ENCODE measurements around the gene GABRB2. TPM values are rescaled to one million over a fixed set of nuclear protein-coding genes. Genes with fewer than 3 reads are reported as not detected.

Gene GABRB2
- polyA plus RNA-seq, 2 of the 4 experiments (the other 2 are of a cell fraction): not detected

DNA sequence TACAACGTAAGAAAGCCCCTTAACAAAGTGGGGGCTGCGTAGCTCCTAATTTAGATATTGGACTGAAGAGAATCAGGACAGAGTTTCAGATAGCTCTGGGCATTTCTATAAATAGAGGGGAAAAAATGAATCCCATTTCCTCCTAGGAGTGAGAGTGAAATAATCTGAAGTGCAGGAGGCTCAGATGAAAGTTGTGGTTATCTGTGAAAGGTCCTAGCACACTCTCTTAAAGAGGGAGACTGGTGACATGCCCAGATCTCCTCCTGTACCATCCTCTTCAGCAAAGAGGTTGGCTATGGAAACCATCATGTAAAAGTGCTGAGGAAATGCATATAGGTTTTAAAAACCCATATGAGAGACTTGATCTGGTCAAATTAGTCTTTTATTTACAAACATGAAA is 143.4 kb downstream of the GABRB2 start:
- Histone ChIP-seq H3K4me1 (no peaks in the 10 kb centered on the region), H3K4me3 (no peak overlapping the region), H3K9me3 (no peaks in the 10 kb centered on the region), H3K4me2 (no peak overlapping the region), H3K27ac (no peak overlapping the region)
- WGBS (ENCODE audit: missing lambda C conversion rate): 0% methylated on average over 2 of the region's 2 CpGs
- no peak for FAIRE-seq
- ChIA-PET CTCF (no interaction called here), POLR2A (no interaction called here)
- no peak for TF ChIP-seq HDAC2 (IDR thresholded peaks at IDR 0.05)
- TF ChIP-seq KDM1A (IDR thresholded peaks at IDR 0.05; ENCODE audit: low read depth): no peak
- TF ChIP-seq ZC3H11A (IDR thresholded peaks at IDR 0.05): no peak
- TF ChIP-seq ESRRA (IDR thresholded peaks at IDR 0.05; ENCODE audit: borderline replicate concordance, low read length): no peak
- TF ChIP-seq NFE2L2 (conservative IDR thresholded peaks at IDR 0.05; ENCODE audit: low read length): no peak
- TF ChIP-seq JUNB (IDR thresholded peaks at IDR 0.05): no peak
- TF ChIP-seq, protein P1, sequence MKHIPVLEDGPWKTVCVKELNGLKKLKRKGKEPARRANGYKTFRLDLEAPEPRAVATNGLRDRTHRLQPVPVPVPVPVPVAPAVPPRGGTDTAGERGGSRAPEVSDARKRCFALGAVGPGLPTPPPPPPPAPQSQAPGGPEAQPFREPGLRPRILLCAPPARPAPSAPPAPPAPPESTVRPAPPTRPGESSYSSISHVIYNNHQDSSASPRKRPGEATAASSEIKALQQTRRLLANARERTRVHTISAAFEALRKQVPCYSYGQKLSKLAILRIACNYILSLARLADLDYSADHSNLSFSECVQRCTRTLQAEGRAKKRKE (CRISPR knock-in tag; IDR thresholded peaks at IDR 0.05; ENCODE audit: low read depth): no peak
- TF ChIP-seq ZNF302 (CRISPR knock-in tag; IDR thresholded peaks at IDR 0.05): no peak
- no peak for TF ChIP-seq GATA3 (IDR thresholded peaks at IDR 0.05; ENCODE audit: borderline replicate concordance)
- TF ChIP-seq MYC (IDR thresholded peaks at IDR 0.05; ENCODE audit: borderline replicate concordance, low read length): no peak
- TF ChIP-seq, protein P2, sequence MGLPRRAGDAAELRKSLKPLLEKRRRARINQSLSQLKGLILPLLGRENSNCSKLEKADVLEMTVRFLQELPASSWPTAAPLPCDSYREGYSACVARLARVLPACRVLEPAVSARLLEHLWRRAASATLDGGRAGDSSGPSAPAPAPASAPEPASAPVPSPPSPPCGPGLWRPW (IDR thresholded peaks at IDR 0.05): no peak
- no peak for TF ChIP-seq NR3C1 (IDR thresholded peaks at IDR 0.05)
- TF ChIP-seq RCOR1 (IDR thresholded peaks at IDR 0.05; ENCODE audit: low read depth, low read length): no peak
- TF ChIP-seq, protein P3, sequence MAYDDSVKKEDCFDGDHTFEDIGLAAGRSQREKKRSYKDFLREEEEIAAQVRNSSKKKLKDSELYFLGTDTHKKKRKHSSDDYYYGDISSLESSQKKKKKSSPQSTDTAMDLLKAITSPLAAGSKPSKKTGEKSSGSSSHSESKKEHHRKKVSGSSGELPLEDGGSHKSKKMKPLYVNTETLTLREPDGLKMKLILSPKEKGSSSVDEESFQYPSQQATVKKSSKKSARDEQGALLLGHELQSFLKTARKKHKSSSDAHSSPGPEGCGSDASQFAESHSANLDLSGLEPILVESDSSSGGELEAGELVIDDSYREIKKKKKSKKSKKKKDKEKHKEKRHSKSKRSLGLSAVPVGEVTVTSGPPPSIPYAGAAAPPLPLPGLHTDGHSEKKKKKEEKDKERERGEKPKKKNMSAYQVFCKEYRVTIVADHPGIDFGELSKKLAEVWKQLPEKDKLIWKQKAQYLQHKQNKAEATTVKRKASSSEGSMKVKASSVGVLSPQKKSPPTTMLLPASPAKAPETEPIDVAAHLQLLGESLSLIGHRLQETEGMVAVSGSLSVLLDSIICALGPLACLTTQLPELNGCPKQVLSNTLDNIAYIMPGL (CRISPR knock-in tag; IDR thresholded peaks at IDR 0.05; ENCODE audit: borderline replicate concordance): no peak
- no peak for TF ChIP-seq CEBPB (IDR thresholded peaks at IDR 0.05)
- DNase-seq (ENCODE audit: low read depth in 1 of 2, low spot score in 1 of 2): no peak
- ATAC-seq: no peak

DNA sequence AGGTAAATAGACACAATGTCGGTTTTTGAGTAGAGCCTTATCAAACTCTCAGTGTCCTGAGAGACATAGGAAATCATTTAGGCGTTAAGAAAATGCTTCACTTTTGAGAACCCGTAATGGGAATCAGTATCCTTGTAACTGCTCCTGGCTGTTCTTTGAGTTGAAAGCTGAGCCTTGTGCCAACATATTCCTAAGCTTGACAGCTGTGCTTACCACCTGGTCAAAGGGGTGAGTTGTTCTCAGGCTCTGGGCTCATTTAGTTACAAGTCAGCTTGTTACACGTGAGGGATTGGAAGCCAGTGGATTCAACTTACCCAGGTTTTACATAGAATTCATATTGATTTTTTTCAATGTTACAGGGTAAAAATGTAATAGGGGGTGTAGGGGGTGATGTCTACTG is 145.9 kb downstream of the GABRB2 start:
- TF ChIP-seq KDM1A (IDR thresholded peaks at IDR 0.05; ENCODE audit: low read depth) (no peak), MAZ (IDR thresholded peaks at IDR 0.05; ENCODE audit: borderline replicate concordance, low read depth, low read length) (no peak), CEBPB (IDR thresholded peaks at IDR 0.05) (no peak), NR3C1 (IDR thresholded peaks at IDR 0.05) (no peak), RCOR1 (IDR thresholded peaks at IDR 0.05; ENCODE audit: low read depth, low read length) (no peak)
- TF ChIP-seq, protein P4, sequence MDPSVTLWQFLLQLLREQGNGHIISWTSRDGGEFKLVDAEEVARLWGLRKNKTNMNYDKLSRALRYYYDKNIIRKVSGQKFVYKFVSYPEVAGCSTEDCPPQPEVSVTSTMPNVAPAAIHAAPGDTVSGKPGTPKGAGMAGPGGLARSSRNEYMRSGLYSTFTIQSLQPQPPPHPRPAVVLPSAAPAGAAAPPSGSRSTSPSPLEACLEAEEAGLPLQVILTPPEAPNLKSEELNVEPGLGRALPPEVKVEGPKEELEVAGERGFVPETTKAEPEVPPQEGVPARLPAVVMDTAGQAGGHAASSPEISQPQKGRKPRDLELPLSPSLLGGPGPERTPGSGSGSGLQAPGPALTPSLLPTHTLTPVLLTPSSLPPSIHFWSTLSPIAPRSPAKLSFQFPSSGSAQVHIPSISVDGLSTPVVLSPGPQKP (IDR thresholded peaks at IDR 0.05; ENCODE audit: low read depth, low read length): no peak
- TF ChIP-seq, protein P2 (IDR thresholded peaks at IDR 0.05): no peak
- WGBS (ENCODE audit: missing lambda C conversion rate): 13% methylated on average over 4 of the region's 4 CpGs
- FAIRE-seq (no peak), DNase-seq (ENCODE audit: low read depth in 1 of 2, low spot score in 1 of 2) (no peak), ATAC-seq (no peak)
- Histone ChIP-seq H3K9me3 (no peaks in the 10 kb centered on the region), H3K4me3 (no peak overlapping the region), H3K4me1 (no peaks in the 10 kb centered on the region), H3K4me2 (no peak overlapping the region), H3K27ac (no peak overlapping the region)
- ChIA-PET CTCF (no interaction called here), POLR2A (no interaction called here)

DNA sequence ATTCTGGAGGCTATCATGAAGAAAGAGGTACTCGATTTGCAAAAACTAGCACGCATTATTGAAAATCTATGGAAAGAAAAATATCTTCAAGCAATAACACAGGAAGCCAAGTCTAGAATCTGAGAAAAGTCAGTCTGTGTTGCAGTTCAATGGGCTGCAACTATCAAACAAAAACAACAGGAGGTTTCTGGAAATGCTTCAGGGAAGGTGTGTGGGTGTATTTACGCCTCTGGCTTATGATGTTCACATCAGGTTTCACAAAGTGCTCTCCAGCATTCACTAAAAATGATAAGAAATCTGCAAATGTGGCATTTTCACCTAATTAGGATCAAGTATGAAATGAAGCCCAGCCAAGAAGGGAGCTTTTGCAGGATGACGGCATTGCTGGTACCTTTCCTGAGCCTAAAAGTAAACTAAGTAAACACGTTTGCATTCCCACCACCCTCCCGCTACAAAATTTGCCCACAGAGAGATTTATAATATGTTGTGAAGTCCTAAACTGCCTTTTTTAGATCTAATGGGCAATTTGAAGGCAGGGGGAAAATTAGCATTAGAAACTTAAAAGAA is 146.4 kb downstream of the GABRB2 start:
- POLR2A ChIA-PET: no interaction called here
- 3% methylated on average over 6 of the region's 6 CpGs for WGBS (ENCODE audit: missing lambda C conversion rate)

More for the DNA sequence above, 146.4 kb downstream of the GABRB2 start:
- ATAC-seq: no peak
- Histone ChIP-seq H3K27ac (no peak overlapping the region), H3K9me3 (no peaks in the 10 kb centered on the region), H3K4me1 (no peaks in the 10 kb centered on the region), H3K4me3 (no peak overlapping the region), H3K4me2 (no peak overlapping the region)
- CTCF ChIA-PET: no interaction called here
- no peak for DNase-seq (ENCODE audit: low read depth in 1 of 2, low spot score in 1 of 2)
- TF ChIP-seq JUN (IDR thresholded peaks at IDR 0.05) (no peak), FOSB (CRISPR knock-in tag; IDR thresholded peaks at IDR 0.05) (no peak), MAZ (IDR thresholded peaks at IDR 0.05; ENCODE audit: borderline replicate concordance, low read depth, low read length) (no peak), CBX8 (IDR thresholded peaks at IDR 0.05) (no peak), CHD2 (IDR thresholded peaks at IDR 0.05; ENCODE audit: low read length, partially characterized antibody) (no peak), MAFK (IDR thresholded peaks at IDR 0.05; ENCODE audit: partially characterized antibody) (no peak), NPAS2 (CRISPR knock-in tag; IDR thresholded peaks at IDR 0.05; ENCODE audit: borderline replicate concordance) (no peak), ZFP36 (IDR thresholded peaks at IDR 0.05; ENCODE audit: borderline replicate concordance, partially characterized antibody) (no peak), NFE2L2 (conservative IDR thresholded peaks at IDR 0.05; ENCODE audit: low read length) (no peak), EHMT2 (IDR thresholded peaks at IDR 0.05; ENCODE audit: low read depth) (no peak)
- TF ChIP-seq, protein P5, sequence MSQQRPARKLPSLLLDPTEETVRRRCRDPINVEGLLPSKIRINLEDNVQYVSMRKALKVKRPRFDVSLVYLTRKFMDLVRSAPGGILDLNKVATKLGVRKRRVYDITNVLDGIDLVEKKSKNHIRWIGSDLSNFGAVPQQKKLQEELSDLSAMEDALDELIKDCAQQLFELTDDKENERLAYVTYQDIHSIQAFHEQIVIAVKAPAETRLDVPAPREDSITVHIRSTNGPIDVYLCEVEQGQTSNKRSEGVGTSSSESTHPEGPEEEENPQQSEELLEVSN (IDR thresholded peaks at IDR 0.05; ENCODE audit: borderline replicate concordance, low read depth): no peak
- TF ChIP-seq, protein P6, sequence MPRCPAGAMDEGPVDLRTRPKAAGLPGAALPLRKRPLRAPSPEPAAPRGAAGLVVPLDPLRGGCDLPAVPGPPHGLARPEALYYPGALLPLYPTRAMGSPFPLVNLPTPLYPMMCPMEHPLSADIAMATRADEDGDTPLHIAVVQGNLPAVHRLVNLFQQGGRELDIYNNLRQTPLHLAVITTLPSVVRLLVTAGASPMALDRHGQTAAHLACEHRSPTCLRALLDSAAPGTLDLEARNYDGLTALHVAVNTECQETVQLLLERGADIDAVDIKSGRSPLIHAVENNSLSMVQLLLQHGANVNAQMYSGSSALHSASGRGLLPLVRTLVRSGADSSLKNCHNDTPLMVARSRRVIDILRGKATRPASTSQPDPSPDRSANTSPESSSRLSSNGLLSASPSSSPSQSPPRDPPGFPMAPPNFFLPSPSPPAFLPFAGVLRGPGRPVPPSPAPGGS (IDR thresholded peaks at IDR 0.05): no peak
- no peak for FAIRE-seq
